ENCODE data around the gene COMMD6. TPM values are rescaled to one million over a fixed set of nuclear protein-coding genes. Genes with fewer than 3 reads are reported as not detected.

Gene COMMD6
- total and polyA plus RNA-seq, 2 of the 13 experiments (the other 11 are each of a cell fraction or from before 2014, with no cell fraction given): 97.0 to 164 TPM

DNA sequence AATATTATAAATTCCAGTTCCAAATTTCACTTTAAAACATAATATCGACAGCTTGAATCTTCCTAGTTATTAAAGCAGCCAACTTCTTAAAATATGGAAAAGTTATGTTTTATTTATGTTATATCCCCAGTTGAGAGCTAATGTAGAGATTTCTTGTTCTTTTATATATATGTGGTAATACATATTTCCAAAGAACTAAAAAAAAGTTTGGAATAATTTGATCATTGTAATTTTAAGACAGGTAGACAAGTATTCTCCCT, 54.9 kb downstream of the COMMD6 start:
- in situ Hi-C loops (cut with HindIII; ENCODE audit: extremely low pct_ligation_motif_present, low pct_unique_long_range_greater_than_20kb) (loop anchor here (5.0 kb wide), 1 partner anchor 110 kb away; no protein-coding TSS in a partner anchor), intact Hi-C loops (cut with micrococcal nuclease; ENCODE audit: unreplicated experiment) (loop anchor here (1.0 to 5.0 kb wide), 5 partner anchors 23 to 110 kb away; partner anchors contain the start of gene UCHL3)
- FAIRE-seq (no peak), ATAC-seq (no peak), DNase-seq (ENCODE audit: low spot score) (no peak)
- BruUV-seq (replicated peaks): TSS peak; percentile 67
- TF ChIP-seq NAIF1 (CRISPR knock-in tag; IDR thresholded peaks at IDR 0.05; ENCODE audit: borderline replicate concordance): no peak
- no peak for TF ChIP-seq CREB1 (IDR thresholded peaks at IDR 0.05)
- 0 out of 2 replicates have a peak, but pooled peaks have one; percentile 16 for TF ChIP-seq CREB1 (CRISPR knock-in tag; IDR thresholded peaks at IDR 0.05)
- Histone ChIP-seq H3K79me2 (ENCODE audit: insufficient read depth, low read length) (peaks cover 39% of the 10 kb centered on the region), H2AFZ (ENCODE audit: low read length) (no peak overlapping the region), H4K20me1 (ENCODE audit: insufficient read depth, low read length) (peaks cover 13% of the 10 kb centered on the region), H3K9ac (ENCODE audit: insufficient read depth, low read depth, low read length) (peak overlapping the region; percentile 84), H3K27me3 (ENCODE audit: control insufficient read depth in 1 of 2, insufficient read depth in 2 of 2, low read length in 2 of 2) (no peaks in the 10 kb centered on the region; a peak in 1 of 5 replicates), H3K4me2 (ENCODE audit: low read depth, low read length) (peak overlapping the region; percentile 35; the same call in 1 of the 2 replicates), H3K36me3 (replicated peaks in 1 of 2; ENCODE audit: control insufficient read depth in 1 of 2, insufficient read depth in 2 of 2, low read length in 2 of 2) (no peaks in the 10 kb centered on the region), H3K4me1 (ENCODE audit: insufficient read depth, low read length) (peaks cover 50% of the 10 kb centered on the region), H3K27ac (ENCODE audit: extremely low read length, insufficient read depth, low read length) (peak overlapping the region; percentile 91), H3K4me3 (replicated peaks in 1 of 3; ENCODE audit: insufficient read depth in 1 of 3, low read depth in 2 of 3, low read length in 3 of 3) (peak overlapping the region; percentile 92 to 94 (median 93); a peak in 5 of 6 replicates), H3K9me3 (ENCODE audit: low read length) (no peaks in the 10 kb centered on the region)
- WGBS (ENCODE audit: low lambda C conversion rate): 0% methylated on average over 1 of the region's 1 CpG
- POLR2A ChIA-PET: interaction anchor here (0.9 to 5.1 kb wide), 8 partner anchors 13 to 152 kb away, joined by 3 to 52 read pairs (median 7); partner anchors contain the start of gene UCHL3
- CTCF ChIA-PET (ENCODE audit: low intra/inter-chr PET ratio, low total read pairs): interaction anchor here (1.0 to 2.0 kb wide), 2 partner anchors 67 to 110 kb away, joined by 4 to 22 read pairs; partner anchors contain the start of gene UCHL3

- Histone ChIP-seq H3K27me3 (ENCODE audit: control insufficient read depth in 1 of 2, insufficient read depth in 2 of 2, low read length in 2 of 2) (no peaks in the 10 kb centered on the region; a peak in 2 of 5 replicates), H3K79me2 (ENCODE audit: insufficient read depth, low read length) (peaks cover 44% of the 10 kb centered on the region), H4K20me1 (ENCODE audit: insufficient read depth, low read length) (peaks cover 18% of the 10 kb centered on the region), H3K4me2 (ENCODE audit: low read depth, low read length) (peak within 1 kb of the TSS; percentile 99), H3K9me3 (ENCODE audit: low read length) (no peaks in the 10 kb centered on the region), H3K4me1 (ENCODE audit: insufficient read depth, low read length) (peaks cover 50% of the 10 kb centered on the region), H3K27ac (ENCODE audit: extremely low read length, insufficient read depth, low read length) (peak within 1 kb of the TSS; percentile 91), H3K4me3 (replicated peaks in 1 of 3; ENCODE audit: insufficient read depth in 1 of 3, low read depth in 2 of 3, low read length in 3 of 3) (peak within 1 kb of the TSS; percentile 92 to 94 (median 93)), H3K36me3 (replicated peaks in 1 of 2; ENCODE audit: control insufficient read depth in 1 of 2, insufficient read depth in 2 of 2, low read length in 2 of 2) (no peaks in the 10 kb centered on the region), H2AFZ (ENCODE audit: low read length) (no peak within 1 kb of the TSS), H3K9ac (ENCODE audit: insufficient read depth, low read depth, low read length) (peak within 1 kb of the TSS; percentile 84)
- intact Hi-C loops (cut with micrococcal nuclease; ENCODE audit: unreplicated experiment): loop anchor here (1.0 to 5.0 kb wide), 5 partner anchors 23 to 110 kb away; partner anchors contain the start of gene UCHL3
- peak; percentile 88 for ATAC-seq
- FAIRE-seq: no peak
- WGBS (ENCODE audit: low lambda C conversion rate): 0% methylated on average over 43 of the region's 58 CpGs
- in situ Hi-C loops (cut with HindIII; ENCODE audit: extremely low pct_ligation_motif_present, low pct_unique_long_range_greater_than_20kb): loop anchor here (5.0 kb wide), 1 partner anchor 110 kb away; no protein-coding TSS in a partner anchor
- peak; percentile 87 for DNase-seq (ENCODE audit: low spot score)
- ChIA-PET POLR2A (interaction anchor here (0.6 to 5.1 kb wide), 18 partner anchors 13 to 152 kb away, joined by 3 to 52 read pairs (median 4); partner anchors contain the start of gene UCHL3), CTCF (ENCODE audit: low intra/inter-chr PET ratio, low total read pairs) (interaction anchor here (1.0 to 2.0 kb wide), 3 partner anchors 67 to 110 kb away, joined by 4 to 22 read pairs (median 4); partner anchors contain the start of gene UCHL3)
- BruUV-seq (replicated peaks): no TSS peak
- TF ChIP-seq, protein P1, sequence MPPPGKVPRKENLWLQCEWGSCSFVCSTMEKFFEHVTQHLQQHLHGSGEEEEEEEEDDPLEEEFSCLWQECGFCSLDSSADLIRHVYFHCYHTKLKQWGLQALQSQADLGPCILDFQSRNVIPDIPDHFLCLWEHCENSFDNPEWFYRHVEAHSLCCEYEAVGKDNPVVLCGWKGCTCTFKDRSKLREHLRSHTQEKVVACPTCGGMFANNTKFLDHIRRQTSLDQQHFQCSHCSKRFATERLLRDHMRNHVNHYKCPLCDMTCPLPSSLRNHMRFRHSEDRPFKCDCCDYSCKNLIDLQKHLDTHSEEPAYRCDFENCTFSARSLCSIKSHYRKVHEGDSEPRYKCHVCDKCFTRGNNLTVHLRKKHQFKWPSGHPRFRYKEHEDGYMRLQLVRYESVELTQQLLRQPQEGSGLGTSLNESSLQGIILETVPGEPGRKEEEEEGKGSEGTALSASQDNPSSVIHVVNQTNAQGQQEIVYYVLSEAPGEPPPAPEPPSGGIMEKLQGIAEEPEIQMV (CRISPR knock-in tag; IDR thresholded peaks at IDR 0.05; ENCODE audit: low read depth): 0 out of 2 replicates have a peak, but pooled peaks have one; percentile 48
- TF ChIP-seq, protein P2, sequence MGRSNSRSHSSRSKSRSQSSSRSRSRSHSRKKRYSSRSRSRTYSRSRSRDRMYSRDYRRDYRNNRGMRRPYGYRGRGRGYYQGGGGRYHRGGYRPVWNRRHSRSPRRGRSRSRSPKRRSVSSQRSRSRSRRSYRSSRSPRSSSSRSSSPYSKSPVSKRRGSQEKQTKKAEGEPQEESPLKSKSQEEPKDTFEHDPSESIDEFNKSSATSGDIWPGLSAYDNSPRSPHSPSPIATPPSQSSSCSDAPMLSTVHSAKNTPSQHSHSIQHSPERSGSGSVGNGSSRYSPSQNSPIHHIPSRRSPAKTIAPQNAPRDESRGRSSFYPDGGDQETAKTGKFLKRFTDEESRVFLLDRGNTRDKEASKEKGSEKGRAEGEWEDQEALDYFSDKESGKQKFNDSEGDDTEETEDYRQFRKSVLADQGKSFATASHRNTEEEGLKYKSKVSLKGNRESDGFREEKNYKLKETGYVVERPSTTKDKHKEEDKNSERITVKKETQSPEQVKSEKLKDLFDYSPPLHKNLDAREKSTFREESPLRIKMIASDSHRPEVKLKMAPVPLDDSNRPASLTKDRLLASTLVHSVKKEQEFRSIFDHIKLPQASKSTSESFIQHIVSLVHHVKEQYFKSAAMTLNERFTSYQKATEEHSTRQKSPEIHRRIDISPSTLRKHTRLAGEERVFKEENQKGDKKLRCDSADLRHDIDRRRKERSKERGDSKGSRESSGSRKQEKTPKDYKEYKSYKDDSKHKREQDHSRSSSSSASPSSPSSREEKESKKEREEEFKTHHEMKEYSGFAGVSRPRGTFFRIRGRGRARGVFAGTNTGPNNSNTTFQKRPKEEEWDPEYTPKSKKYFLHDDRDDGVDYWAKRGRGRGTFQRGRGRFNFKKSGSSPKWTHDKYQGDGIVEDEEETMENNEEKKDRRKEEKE (IDR thresholded peaks at IDR 0.05): no peak
- TF ChIP-seq BORCS8-MEF2B (CRISPR knock-in tag; IDR thresholded peaks at IDR 0.05) (no peak), NCOR1 (IDR thresholded peaks at IDR 0.05; ENCODE audit: borderline replicate concordance, low read length) (no peak), JUNB (CRISPR knock-in tag; IDR thresholded peaks at IDR 0.05; ENCODE audit: borderline replicate concordance) (no peak), BCL3 (CRISPR knock-in tag; IDR thresholded peaks at IDR 0.05) (peak; percentile 79), ZBTB20 (CRISPR knock-in tag; IDR thresholded peaks at IDR 0.05; ENCODE audit: borderline replicate concordance, low read depth) (no peak)
Observed at GRCh38 chr13:75482070-75482819, 55.4 kb downstream of the COMMD6 start, which contains the start of gene TBC1D4. Gene TBC1D4, minus strand, starts transcription at chr13:75482169. Its CDS starts 402 bp downstream, at chr13:75481767.

All from HepG2 (cell line).